ENCODE results near the gene UBA1. TPM values are rescaled to one million over a fixed set of nuclear protein-coding genes. Genes with fewer than 3 reads are reported as not detected.

Gene UBA1
- total and polyA plus RNA-seq, 2 donors (not counting 3 experiments of a cell fraction or from before 2014, with no cell fraction given) = 237 to 297 TPM

GRCh38 chrX:47160781-47161180 lies 32.8 kb upstream of the UBA1 start:
- no peak overlapping the region for H2AFZ ChIP-seq (ENCODE audit: low read depth, low read length)
- H3K9me1 ChIP-seq (replicated peaks; ENCODE audit: control insufficient read depth, extremely low read depth, insufficient read depth, low read length) = no peaks in the 10 kb centered on the region
- DNase-seq (ENCODE audit: low read depth, low spot score) (no peak), FAIRE-seq (no peak)
- H4K20me1 ChIP-seq (replicated peaks; ENCODE audit: control insufficient read depth, extremely low read depth, insufficient read depth, low read length) = no peaks in the 10 kb centered on the region
- BruUV-seq (replicated peaks) = no TSS peak
- no peak overlapping the region for H3K27ac ChIP-seq (ENCODE audit: insufficient read depth, low read depth, low read length)
- no peaks in the 10 kb centered on the region for H3K27me3 ChIP-seq (ENCODE audit: control insufficient read depth in 2 of 2, insufficient read depth in 2 of 2, low read length in 2 of 2)
- H3K79me2 ChIP-seq (ENCODE audit: control insufficient read depth, insufficient read depth, low read length) = peaks cover 50% of the 10 kb centered on the region
- intact Hi-C loops (cut with micrococcal nuclease) (no loop called here), dilution Hi-C loops (cut with MboI; ENCODE audit: extremely low pct_ligation_motif_present, low sequenced_read_pairs) (no loop called here)
- no peak overlapping the region for H3K4me3 ChIP-seq (replicated peaks in 1 of 3; ENCODE audit: insufficient read depth in 1 of 3, low read depth in 1 of 3, low read length in 3 of 3)
- peaks cover 0 to 9% of the 10 kb centered on the region in 2 experiments for H3K36me3 ChIP-seq (ENCODE audit: control insufficient read depth in 2 of 2, extremely low read depth in 1 of 2, insufficient read depth in 2 of 2, low read length in 2 of 2)
- POLR2A ChIA-PET = no interaction called here
- no peaks in the 10 kb centered on the region for H3K9me3 ChIP-seq (replicated peaks; ENCODE audit: control insufficient read depth, insufficient read depth, low read length)
- no peak for TF ChIP-seq POLR2AphosphoS5 (IDR thresholded peaks at IDR 0.05; ENCODE audit: insufficient read depth, low read depth, low read length)
- TF ChIP-seq MYC (IDR thresholded peaks at IDR 0.05; ENCODE audit: low read depth, low read length) = no peak
- no peak for TF ChIP-seq CTCF (IDR thresholded peaks at IDR 0.05; ENCODE audit: extremely low read depth in 1 of 2, insufficient read depth in 1 of 2, low read depth in 1 of 2, low read length in 2 of 2)
- TF ChIP-seq POLR2A (IDR thresholded peaks at IDR 0.05; ENCODE audit: low read depth, low read length) = no peak
- no peak for TF ChIP-seq JUN (IDR thresholded peaks at IDR 0.05; ENCODE audit: borderline replicate concordance, insufficient read depth, insufficient read length, low read depth)
- no peak for TF ChIP-seq GATA2 (IDR thresholded peaks at IDR 0.05; ENCODE audit: insufficient read depth, insufficient read length, low read depth, low read length)
- TF ChIP-seq EZH2 (IDR thresholded peaks at IDR 0.05; ENCODE audit: borderline replicate concordance, low read depth, low read length, severe bottlenecking) = no peak
- no peak for TF ChIP-seq FOS (IDR thresholded peaks at IDR 0.05; ENCODE audit: borderline replicate concordance, insufficient read depth, low read length)
- TF ChIP-seq MAX (IDR thresholded peaks at IDR 0.05; ENCODE audit: insufficient read depth, insufficient read length) = no peak
- CTCF ChIA-PET = no interaction called here
- no peaks in the 10 kb centered on the region for H3K4me1 ChIP-seq (ENCODE audit: control insufficient read depth, extremely low read depth, insufficient read depth, low read length)
- no peak overlapping the region for H3K9ac ChIP-seq (replicated peaks; ENCODE audit: extremely low read depth, insufficient read depth, low read length)
- no peak overlapping the region for H3K4me2 ChIP-seq (ENCODE audit: insufficient read depth, low read length)

Data from endothelial cell of umbilical vein (primary cell).